A549 treated with ZK216348 at 1 μM for 4 hours (cell line): ENCODE measurements around the gene HTR7. TPM values are rescaled to one million over a fixed set of nuclear protein-coding genes. Genes with fewer than 3 reads are reported as not detected.

ENCODE experiments used
- total RNA-seq: library from RNA; stranded (reverse); fragments of 200-300 nt; extraction: Qiagen RNA extraction; gene quantifications from 5 replicates; pipeline ENCODE4 v1.2.3, GENCODE V29; 2022; ENCODE audit warnings: low read depth

HTR7 gene
- 0.12 to 0.28 TPM (median 0.17 TPM) in 5 replicates for total RNA-seq

GRCh38 chr10:90857635-90858460 lies at the start of gene HTR7:
TSS of gene HTR7 (minus strand) at chr10:90858039. CDS start at chr10:90857671, 368 bp downstream.

GRCh38 chr10:90871766-90872647 lies 14.2 kb upstream of the HTR7 start, which contains the start of gene RPP30:
TSS of gene RPP30 (plus strand) at chr10:90871974. CDS start at chr10:90871987, 13 bp downstream.

Other genes with a start within 250 kb of the HTR7 start
- gene RPP30, start 13.9 kb upstream of the HTR7 start, total RNA-seq = 42.7 to 69.2 TPM (median 50.3 TPM) in 5 replicates
- gene ANKRD1, start 63.0 kb upstream of the HTR7 start, total RNA-seq = 14.1 to 41.9 TPM (median 20.0 TPM) in 5 replicates